ENCODE measurements around the gene MKS1.

The MKS1 gene

GRCh38 chr17:58192612-58193011, 26.4 kb downstream of the MKS1 start, which contains the start of gene EPX:
EPX (plus strand) TSS chr17:58192726; CDS start chr17:58192847, 121 bp downstream.
- no peak for TF ChIP-seq CTCF (IDR thresholded peaks at IDR 0.05; ENCODE audit: extremely low read depth, missing control alignments)
- DNase-seq (ENCODE audit: low spot score), result no peak

- no peak for DNase-seq (ENCODE audit: low spot score)
- no peak for TF ChIP-seq CTCF (IDR thresholded peaks at IDR 0.05; ENCODE audit: extremely low read depth, missing control alignments)
Measured at GRCh38 chr17:58191241-58191896, 27.7 kb downstream of the MKS1 start.

GRCh38 chr17:58189436-58190146, 29.5 kb downstream of the MKS1 start:
- no peak for DNase-seq (ENCODE audit: low spot score)
- TF ChIP-seq CTCF (IDR thresholded peaks at IDR 0.05; ENCODE audit: extremely low read depth, missing control alignments), result no peak

- DNase-seq (ENCODE audit: low spot score), result no peak
- TF ChIP-seq CTCF (IDR thresholded peaks at IDR 0.05; ENCODE audit: extremely low read depth, missing control alignments), result no peak
Measured at GRCh38 chr17:58187675-58188074, 31.4 kb downstream of the MKS1 start.

- no peak for TF ChIP-seq CTCF (IDR thresholded peaks at IDR 0.05; ENCODE audit: extremely low read depth, missing control alignments)
- no peak for DNase-seq (ENCODE audit: low spot score)
Measured at GRCh38 chr17:58187063-58187462, 32.0 kb downstream of the MKS1 start.

- TF ChIP-seq CTCF (IDR thresholded peaks at IDR 0.05; ENCODE audit: extremely low read depth, missing control alignments), result no peak
- DNase-seq (ENCODE audit: low spot score), result no peak
Measured at GRCh38 chr17:58186591-58186990, 32.5 kb downstream of the MKS1 start.

- TF ChIP-seq CTCF (IDR thresholded peaks at IDR 0.05; ENCODE audit: extremely low read depth, missing control alignments), result no peak
- DNase-seq (ENCODE audit: low spot score), result no peak
Measured at GRCh38 chr17:58184986-58185761, 33.9 kb downstream of the MKS1 start.
